DMS53 treated with DMSO at 0.1 percent for 48 hours (cell line): Measurements from ENCODE around the gene MZT2A.
"Not testable (repeated sequence)": the region's sequence is repeated elsewhere in the genome, so short reads cannot be mapped to it uniquely, and the experiment has no call there.

Source experiments
- DNase-seq: peaks from one replicate; lab custom pipeline; 2025; ENCODE audit not compliant: unreplicated experiment; lab: John Stamatoyannopoulos, UW

MZT2A gene

GRCh38 chr2:131492015-131492417, at the start of gene MZT2A:
MZT2A (minus strand) TSS chr2:131492397; CDS start chr2:131492376, 21 bp downstream.
- DNase-seq = not testable (repeated sequence)

DNA sequence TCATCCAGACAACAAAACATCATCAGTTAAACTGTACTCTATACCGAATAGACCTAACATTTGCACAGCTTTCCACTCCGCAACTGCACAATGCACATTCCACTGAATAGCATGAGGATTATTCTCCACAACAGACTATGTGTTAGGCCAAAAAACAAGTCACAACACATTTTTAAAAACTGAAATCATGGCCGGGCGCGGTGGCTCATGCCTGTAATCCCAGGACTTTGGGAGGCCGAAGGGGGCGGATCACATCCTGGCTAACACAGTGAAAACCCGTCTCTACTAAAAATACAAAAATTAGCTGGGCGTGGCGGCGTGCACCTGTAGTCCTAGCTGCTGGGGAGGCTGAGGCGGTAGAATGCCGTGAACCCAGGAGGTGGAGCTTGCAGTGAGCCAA, 46.7 kb upstream of the MZT2A start:
- DNase-seq = not testable (repeated sequence)

DNA sequence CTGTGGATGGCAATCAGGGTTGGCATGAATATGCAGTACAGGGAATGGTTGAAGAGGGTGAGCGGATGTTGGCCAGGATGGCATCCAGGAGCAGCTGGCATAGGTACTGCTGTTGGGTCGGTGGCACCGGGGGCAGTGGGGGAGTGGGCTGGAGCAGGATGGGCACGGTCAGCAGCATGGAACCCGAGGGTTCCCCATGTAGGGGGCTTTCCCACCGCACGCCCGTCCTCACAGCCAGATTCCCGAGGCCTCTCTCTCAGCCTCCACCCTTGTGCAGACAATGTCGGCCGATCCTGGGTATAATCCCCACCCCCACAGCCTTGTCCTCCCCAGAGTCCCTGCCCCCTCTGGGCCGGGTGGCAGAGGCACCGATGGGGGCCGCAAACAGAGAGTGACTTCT, 44.6 kb upstream of the MZT2A start:
- not testable (repeated sequence) for DNase-seq

DNA sequence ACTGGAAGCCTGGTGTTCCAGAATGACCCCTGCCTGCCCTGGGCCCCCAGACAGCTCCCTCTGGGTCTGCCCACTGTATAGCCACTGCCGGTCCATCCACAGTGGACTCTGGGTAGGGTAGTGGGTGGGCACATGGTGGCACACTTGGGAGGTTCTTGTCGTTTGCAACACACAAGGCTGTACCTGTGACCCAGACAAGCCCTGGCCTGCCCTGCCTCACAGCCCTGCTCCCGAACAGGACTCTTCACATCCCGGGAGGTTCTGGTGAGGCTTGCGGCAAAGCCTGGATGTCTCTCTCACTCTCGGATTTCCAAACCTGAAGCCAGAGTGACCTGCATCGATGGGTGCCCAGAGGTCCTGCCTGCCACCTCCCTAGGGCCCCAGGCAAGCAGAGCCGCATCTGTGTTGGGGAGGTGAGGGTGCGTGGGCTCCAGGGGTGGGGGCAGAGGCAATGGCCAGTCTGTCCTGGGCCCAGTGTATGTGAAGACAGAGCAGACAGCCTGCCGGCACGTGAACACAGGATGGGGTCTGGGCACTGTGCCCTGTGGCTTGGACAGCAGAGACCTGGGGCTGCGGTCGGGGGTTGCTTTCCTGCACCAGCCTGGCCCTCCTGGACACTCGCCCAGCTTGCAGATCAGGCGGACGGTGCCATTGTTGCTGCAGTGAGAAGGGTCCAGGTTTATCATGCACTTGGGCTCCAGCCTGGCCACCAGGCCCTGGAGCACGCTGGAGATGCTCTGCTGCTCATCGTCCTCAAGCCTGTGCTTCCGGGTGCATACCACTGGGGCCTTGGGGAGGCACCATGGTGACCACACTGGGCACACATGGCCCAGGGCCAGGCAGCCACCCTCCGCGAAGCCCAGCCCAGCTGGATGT, 44.0 kb upstream of the MZT2A start:
- DNase-seq = not testable (repeated sequence)

- no peak for DNase-seq
Observed at GRCh38 chr2:131535526-131535925, 43.3 kb upstream of the MZT2A start.

- DNase-seq = not testable (repeated sequence)
Observed at GRCh38 chr2:131534965-131535364, 42.8 kb upstream of the MZT2A start.

DNA sequence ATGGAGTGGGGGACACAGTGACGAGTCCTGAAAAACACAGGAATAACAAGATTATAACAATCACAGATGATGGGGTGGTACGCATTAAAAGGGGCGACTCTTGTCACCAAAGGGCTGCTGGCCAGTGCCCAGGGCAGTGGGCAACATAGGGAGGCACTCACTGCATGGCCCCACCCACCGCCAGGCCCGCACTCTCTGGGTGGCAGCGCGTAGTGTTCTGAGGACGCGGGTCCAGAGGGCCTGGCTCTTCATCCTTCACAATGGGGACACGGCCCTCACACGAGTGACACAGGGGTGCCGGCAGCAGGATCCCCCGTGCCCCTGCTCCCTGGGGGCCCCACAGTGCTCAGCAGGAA, 42.1 kb upstream of the MZT2A start:
- DNase-seq = not testable (repeated sequence)

- DNase-seq = not testable (repeated sequence)
Observed at GRCh38 chr2:131533609-131534316, 41.6 kb upstream of the MZT2A start.

- DNase-seq = not testable (repeated sequence)
Observed at GRCh38 chr2:131532723-131533608, 40.8 kb upstream of the MZT2A start.

- not testable (repeated sequence) for DNase-seq
Observed at GRCh38 chr2:131531547-131532185, 39.5 kb upstream of the MZT2A start.

DNA sequence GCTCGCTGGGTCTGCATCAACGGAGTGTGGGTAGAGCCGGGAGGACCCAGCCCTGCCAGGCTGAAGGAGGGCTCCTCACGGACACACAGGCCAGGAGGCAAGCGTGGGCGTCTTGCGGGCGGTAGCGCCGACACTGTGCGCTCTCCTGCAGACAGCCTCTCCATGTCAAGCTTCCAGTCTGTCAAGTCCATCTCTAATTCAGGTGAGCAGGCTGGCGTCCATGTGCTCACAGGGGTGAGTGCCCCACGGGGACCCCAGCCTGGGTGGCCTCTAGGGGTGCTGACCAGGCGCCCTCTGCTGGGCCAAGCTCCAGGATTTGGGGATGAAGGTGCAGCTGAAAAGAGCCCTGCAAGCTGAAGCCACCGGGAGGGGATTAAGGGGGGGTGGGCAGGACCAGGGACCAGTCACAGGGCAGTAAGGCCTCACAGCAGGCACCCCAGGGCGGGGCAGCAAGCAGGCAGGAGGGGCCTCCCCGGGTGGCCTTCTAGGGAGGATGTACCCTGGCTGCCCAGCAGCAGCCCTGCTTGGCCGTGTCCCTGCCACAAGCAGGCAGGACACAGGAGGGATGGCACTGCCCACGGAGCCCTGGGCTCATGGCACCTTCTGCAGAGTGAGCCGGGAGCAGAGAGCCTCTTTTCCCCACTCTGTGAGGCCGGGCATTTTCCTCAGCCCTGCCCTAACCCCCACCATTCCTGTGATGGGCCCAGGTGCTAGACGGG, 38.6 kb upstream of the MZT2A start:
- not testable (repeated sequence) for DNase-seq

DNA sequence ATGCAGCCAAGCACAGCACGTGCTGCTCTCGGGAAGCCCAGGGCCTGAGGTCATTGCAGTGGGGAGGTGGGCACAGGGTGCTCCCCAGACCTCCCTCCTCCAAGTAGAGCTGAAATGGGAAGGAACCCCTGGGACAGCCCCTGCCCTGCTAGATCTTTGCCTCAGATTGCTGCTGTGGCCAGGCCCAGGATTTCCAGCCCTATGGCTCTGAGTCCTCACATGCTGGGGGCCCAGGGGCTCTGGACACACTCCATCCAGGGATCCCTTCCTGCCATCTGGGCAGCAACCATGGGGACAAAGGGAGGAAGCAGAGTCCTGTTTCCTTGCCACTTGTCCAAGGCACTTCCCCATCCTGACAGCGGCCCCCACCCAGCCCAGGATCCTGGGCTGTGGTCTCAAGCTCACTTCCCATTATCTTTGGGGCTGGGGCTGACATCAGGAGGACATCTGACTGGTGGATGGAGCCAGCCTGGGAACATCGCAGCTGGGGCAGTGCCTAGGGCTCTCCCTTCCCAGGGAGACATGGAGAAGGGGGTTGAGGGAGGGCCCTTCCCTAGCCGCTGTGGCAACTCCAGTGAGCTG, 37.8 kb upstream of the MZT2A start:
- not testable (repeated sequence) for DNase-seq

GRCh38 chr2:131528981-131529863, 37.0 kb upstream of the MZT2A start:
- DNase-seq = not testable (repeated sequence)

- not testable (repeated sequence) for DNase-seq
Observed at GRCh38 chr2:131527131-131528001, 35.2 kb upstream of the MZT2A start, which contains the start of gene CCDC74A. CCDC74A (plus strand) TSS chr2:131527888; CDS start chr2:131527971, 83 bp downstream.

GRCh38 chr2:131525256-131525655, 33.1 kb upstream of the MZT2A start:
- DNase-seq = not testable (repeated sequence)

DNA sequence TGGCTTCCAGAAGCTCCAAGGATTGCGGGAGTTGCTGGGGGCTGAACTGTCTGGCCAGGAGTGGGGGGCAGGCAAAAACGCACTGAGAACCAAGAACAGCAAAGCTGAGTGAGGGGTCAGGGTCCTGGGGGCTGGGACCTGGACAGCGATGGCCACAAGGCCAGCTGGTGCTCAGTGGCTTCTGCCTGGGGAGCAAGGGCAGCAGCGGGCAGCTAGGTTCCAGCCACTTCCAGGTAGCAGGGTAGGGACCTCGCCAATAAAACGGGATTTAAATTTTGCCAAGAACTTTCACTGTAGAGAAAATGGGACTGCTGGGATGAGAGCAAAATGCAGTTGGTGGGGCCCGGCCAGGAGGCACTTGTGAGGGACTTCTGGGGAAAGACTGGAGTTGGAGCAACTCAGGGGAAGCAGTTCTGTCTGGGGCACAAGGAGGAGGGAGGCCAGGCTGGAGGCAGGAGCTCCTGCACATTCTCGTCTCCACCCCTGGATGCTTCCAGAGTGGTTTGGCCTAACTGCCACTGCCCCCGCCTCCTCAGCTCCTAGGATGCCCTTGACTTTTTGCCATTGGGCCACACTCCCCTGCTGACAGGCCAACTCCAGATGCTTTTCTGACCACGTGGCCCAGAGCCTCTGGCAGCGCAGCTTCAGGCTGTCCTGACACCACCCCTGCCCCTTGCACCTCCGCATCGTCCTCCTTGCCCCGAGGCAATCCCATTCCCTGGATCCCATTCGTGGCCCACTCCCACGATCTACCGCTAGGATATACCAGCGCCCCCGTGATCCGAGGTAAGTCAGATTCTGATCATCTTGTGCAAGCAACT, 30.0 kb upstream of the MZT2A start:
- no peak for DNase-seq

GRCh38 chr2:131521524-131521923, 29.3 kb upstream of the MZT2A start:
- not testable (repeated sequence) for DNase-seq
